Coronary artery (tissue), 2 donors: Measurements from ENCODE around the gene DOLK.

Experiments used
- DNase-seq: peaks from one replicate; pipeline ENCODE4 v3.0.0-alpha.2; 2017; ENCODE audit warnings: low spot score
- H3K27ac ChIP-seq, 2 donors: fragments of 200-600 bp; sonication (generic); one replicate each; pipeline ENCODE4 v1.5.1; 2016 to 2019
- H3K4me3 ChIP-seq: fragments of 200-600 bp; sonication (generic); 2 replicates; pipeline ENCODE4 v1.5.1; 2016; ENCODE audit warnings: mild to moderate bottlenecking, moderate library complexity
- CTCF ChIP-seq: fragments of 200-600 bp; sonication (generic); IDR thresholded peaks from one replicate; pipeline ENCODE4 v1.5.1; 2019; ENCODE audit warnings: antibody characterized with exemption

The DOLK gene

DNA sequence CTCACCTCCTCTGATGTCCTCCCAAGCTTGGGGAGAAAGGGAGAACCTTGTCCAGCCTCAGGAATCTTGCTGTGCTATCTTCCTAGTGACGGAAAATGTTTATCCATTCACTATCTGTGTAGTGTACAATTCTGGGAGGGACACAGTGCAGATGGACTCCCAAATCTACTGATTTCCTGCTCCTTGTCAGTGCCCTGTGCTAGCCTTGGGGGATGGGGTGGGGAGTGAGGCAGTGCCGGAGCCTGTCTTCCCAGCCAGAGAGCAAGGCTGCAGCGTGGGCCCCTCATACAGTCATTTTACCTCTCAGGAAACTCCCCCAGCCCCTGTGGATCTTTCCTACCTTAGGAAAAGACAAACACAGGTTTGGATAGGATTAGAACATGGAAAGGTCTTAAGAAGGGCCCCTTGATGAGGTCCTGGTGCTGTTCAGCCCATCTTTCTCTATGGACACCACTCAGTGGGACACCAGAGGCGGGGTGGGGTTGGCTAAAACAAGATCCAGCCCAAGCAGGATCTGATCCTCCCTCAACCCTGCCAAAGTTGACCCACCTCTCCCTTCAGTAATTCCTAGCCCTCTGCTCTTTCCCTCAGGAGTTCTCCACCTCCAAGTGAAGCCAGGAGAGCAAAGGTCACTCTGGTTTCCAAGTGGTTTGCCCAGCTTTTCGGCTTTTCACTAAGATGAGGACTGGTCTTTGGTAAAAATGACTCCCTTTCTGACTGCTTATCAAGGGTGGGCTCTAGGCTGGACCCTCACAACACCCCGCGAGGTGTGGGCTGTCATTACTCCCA lies 3.4 kb downstream of the DOLK start:
- peak overlapping the region in 1 of 2 donors; percentile 54 for H3K27ac ChIP-seq
- DNase-seq: no peak
- no peak overlapping the region for H3K4me3 ChIP-seq
- no peak for TF ChIP-seq CTCF

- peak; percentile 53 for DNase-seq
- no peak overlapping the region for H3K4me3 ChIP-seq
- TF ChIP-seq CTCF: no peak
- H3K27ac ChIP-seq: peak overlapping the region in 1 of 2 donors; percentile 45
Measured at GRCh38 chr9:128940946-128941755, 6.3 kb downstream of the DOLK start.

GRCh38 chr9:128940271-128940921 lies 7.0 kb downstream of the DOLK start:
- peak; percentile 69 for DNase-seq
- Histone ChIP-seq H3K27ac (peak overlapping the region in 1 of 2 donors; percentile 45), H3K4me3 (no peak overlapping the region)
- no peak for TF ChIP-seq CTCF

DNA sequence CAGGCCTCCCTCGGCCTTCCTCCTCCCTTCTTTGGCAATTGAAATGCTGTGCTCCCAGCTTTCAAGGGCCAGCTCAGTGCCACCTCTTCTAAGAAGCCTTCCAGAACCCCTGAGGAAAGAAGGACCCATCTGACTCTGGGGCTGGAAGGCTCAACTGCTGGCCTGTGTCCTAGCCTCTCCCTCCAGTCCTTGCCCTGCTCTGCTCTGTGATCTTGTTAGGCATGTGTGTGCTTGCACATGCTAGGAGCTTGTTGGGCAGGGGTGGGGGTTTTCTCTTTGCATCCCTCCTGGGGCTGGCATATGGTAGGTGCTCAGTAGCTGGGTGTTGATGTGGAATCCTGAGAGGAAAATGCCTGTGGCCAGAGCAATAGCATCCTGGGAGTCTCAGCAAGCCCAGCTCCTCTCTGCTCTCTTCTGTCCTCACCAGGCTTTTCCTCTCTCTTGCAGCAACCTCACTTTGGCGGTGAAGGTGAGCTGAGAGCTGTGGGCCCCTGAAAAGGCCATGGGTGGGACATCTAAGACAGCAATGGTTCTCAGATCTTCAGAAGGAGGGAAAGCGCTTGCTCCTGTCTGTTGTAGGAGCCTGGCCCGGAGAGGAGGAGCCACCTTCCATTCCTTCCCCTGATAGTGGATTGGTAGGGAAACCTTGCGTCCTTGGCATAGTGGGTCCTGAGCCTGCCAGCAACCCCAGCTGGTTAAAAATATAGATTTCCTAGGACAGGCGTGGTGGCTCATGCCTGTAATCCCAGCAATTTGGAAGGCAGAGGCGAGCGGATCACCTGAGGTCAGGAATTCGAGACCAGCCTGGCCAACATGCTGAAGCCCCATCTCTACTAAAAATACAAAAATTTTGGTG lies 9.9 kb downstream of the DOLK start:
- TF ChIP-seq CTCF: no peak
- Histone ChIP-seq H3K4me3 (no peak overlapping the region), H3K27ac (no peak overlapping the region)
- DNase-seq: peak; percentile 33

- TF ChIP-seq CTCF: no peak
- Histone ChIP-seq H3K4me3 (no peak overlapping the region), H3K27ac (no peak overlapping the region)
- peak; percentile 43 for DNase-seq
Measured at GRCh38 chr9:128936171-128936865, 11.1 kb downstream of the DOLK start.

DNA sequence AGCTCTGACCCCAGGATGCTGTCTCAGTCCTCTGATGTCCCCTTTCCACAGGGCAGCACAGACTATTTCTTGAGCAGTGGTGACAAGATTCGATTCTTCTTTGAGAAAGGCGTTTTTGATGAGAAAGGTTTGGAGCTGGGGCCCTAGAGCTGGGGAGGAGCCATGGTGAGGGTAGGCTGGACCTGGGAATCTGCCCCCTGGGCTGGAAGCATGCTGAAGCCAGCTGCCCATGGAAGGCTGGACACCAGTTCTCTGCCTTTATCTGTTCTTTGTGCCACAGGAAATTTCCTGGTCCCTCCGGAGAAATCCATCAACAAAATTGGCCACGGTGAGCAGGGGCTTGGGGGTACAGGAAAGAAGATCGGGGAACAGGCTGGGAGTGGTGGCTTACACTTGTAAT lies 13.7 kb downstream of the DOLK start:
- no peak for TF ChIP-seq CTCF
- DNase-seq: peak; percentile 53
- Histone ChIP-seq H3K27ac (no peak overlapping the region), H3K4me3 (no peak overlapping the region)
